GM12878 (cell line): Measurements from ENCODE around the gene SLC5A1. TPM values are rescaled to one million over a fixed set of nuclear protein-coding genes. Genes with fewer than 3 reads are reported as not detected.

Experiments
- ATAC-seq: fragments of 200-7000 bp; cut with Tn5 transposase; 3 replicates; pipeline ENCODE4 v1.9.1; 2020; ENCODE audit warnings: mild to moderate bottlenecking, moderate library complexity
- BruUV-seq: library from RNA; stranded (reverse); fragments of 400-500 nt; replicated peaks from 2 replicates; lab custom pipeline; 2021; lab: Mats Ljungman, UMichigan
- CTCF ChIA-PET: fragments of 300-600 bp; sonication (Branson Sonifier 250); formaldehyde crosslinking; extraction: SDS; loops from one replicate; lab custom pipeline; 2021; ENCODE audit warnings: inconsistent platforms; lab: Yijun Ruan, JAX
- POLR2A ChIA-PET: fragments of 350-600 bp; formaldehyde crosslinking; extraction: SDS; loops from one replicate; lab custom pipeline; 2021; ENCODE audit warnings: inconsistent platforms; lab: Charles Lee
- RAD21 ChIA-PET: fragments of 300-600 bp; sonication (Branson Sonifier 250); formaldehyde crosslinking; loops from one replicate; lab custom pipeline; 2023; ENCODE audit warnings: antibody characterized with exemption; ENCODE audit not compliant: unreplicated experiment; lab: Charles Lee
- SMC1A ChIA-PET: fragments of 300-600 bp; sonication (Branson Sonifier 250); formaldehyde crosslinking; loops from one replicate; lab custom pipeline; 2023; ENCODE audit not compliant: unreplicated experiment, uncharacterized antibody; lab: Charles Lee
- DNase-seq: peaks from one replicate; pipeline ENCODE4 v3.0.0-alpha.2; 2011; ENCODE audit warnings: low read depth, low spot score
- FAIRE-seq: peaks from 3 replicates; lab custom pipeline; 2011; peaks lifted over from hg19 to GRCh38; lab: Jason Lieb, UNC
- H2AFZ ChIP-seq: 2 replicates; pipeline ENCODE4 v1.6.0; 2011; ENCODE audit warnings: low read depth, low read length, control low read depth; ENCODE audit not compliant: control insufficient read depth
- H3K27ac ChIP-seq: 2 replicates; pipeline ENCODE4 v1.5.1; 2011; ENCODE audit warnings: control low read depth; ENCODE audit not compliant: control insufficient read depth, insufficient read depth
- H3K27me3 ChIP-seq, 2 experiments: replicated peaks in 1 of 2; 2 replicates each; pipeline versions ENCODE4 v1.6.0 to v1.6.1; 2011; ENCODE audit warnings: low read length in 1 of 2; ENCODE audit not compliant: control insufficient read depth in 2 of 2, insufficient read depth in 2 of 2
- H3K36me3 ChIP-seq, 2 experiments: 2 replicates each; pipeline ENCODE4 v1.5.1; 2011; ENCODE audit warnings: low read length in 1 of 2; ENCODE audit not compliant: control insufficient read depth in 2 of 2, insufficient read depth in 2 of 2
- H3K4me1 ChIP-seq: 2 replicates; pipeline ENCODE4 v1.6.1; 2011; ENCODE audit warnings: mild to moderate bottlenecking, low read length, moderate library complexity, mixed read lengths; ENCODE audit not compliant: control insufficient read depth, insufficient read depth
- H3K4me2 ChIP-seq: 2 replicates; pipeline ENCODE4 v1.6.0; 2011; ENCODE audit warnings: control low read depth; ENCODE audit not compliant: control insufficient read depth, insufficient read depth
- H3K4me3 ChIP-seq: fragments of 200-600 bp; sonication (generic); 2 replicates; pipeline ENCODE4 v1.5.1; 2016
- H3K79me2 ChIP-seq: 2 replicates; pipeline ENCODE4 v1.6.0; 2011; ENCODE audit warnings: low read length; ENCODE audit not compliant: control insufficient read depth, insufficient read depth
- H3K9ac ChIP-seq: 2 replicates; pipeline ENCODE4 v1.8.0; 2011; ENCODE audit warnings: low read length, control low read depth, mixed read lengths; ENCODE audit not compliant: control insufficient read depth, insufficient read depth
- H3K9me3 ChIP-seq: replicated peaks from 3 replicates; pipeline ENCODE4 v1.5.1; 2011; ENCODE audit warnings: mild to moderate bottlenecking, low read length; ENCODE audit not compliant: control insufficient read depth, insufficient read depth
- H4K20me1 ChIP-seq: 2 replicates; pipeline ENCODE4 v1.6.0; 2011; ENCODE audit not compliant: control insufficient read depth, insufficient read depth
- ATF2 ChIP-seq: IDR thresholded peaks from 2 replicates; pipeline ENCODE4 v1.6.1; 2012; ENCODE audit warnings: low read length, inconsistent platforms
- BACH1 ChIP-seq: fragments of 450-650 bp; IDR thresholded peaks from 2 replicates; pipeline ENCODE4 v1.6.1; 2017; ENCODE audit warnings: mild to moderate bottlenecking, borderline replicate concordance
- BCLAF1 ChIP-seq: fragments of 450-650 bp; IDR thresholded peaks from 2 replicates; pipeline ENCODE4 v1.6.1; 2017; ENCODE audit warnings: antibody characterized with exemption, mild to moderate bottlenecking, moderate library complexity
- CREB1 ChIP-seq: IDR thresholded peaks from 2 replicates; pipeline ENCODE4 v1.6.1; 2012; ENCODE audit warnings: low read depth, mild to moderate bottlenecking, inconsistent platforms
- DPF2 ChIP-seq: fragments of 450-650 bp; IDR thresholded peaks from 2 replicates; pipeline ENCODE4 v1.6.1; 2017; ENCODE audit warnings: mild to moderate bottlenecking
- EP300 ChIP-seq, 2 experiments: fragments of 150-350 bp in 1 of 2; IDR thresholded peaks; 2 replicates each; pipeline ENCODE4 v1.6.1; 2011 to 2012; ENCODE audit warnings: low read depth in 2 of 2, low read length in 2 of 2, borderline replicate concordance in 1 of 2, improper control_type of control experiment in 1 of 2, inconsistent platforms in 1 of 2; ENCODE audit not compliant: control insufficient read depth in 1 of 2
- MAX ChIP-seq: IDR thresholded peaks from 2 replicates; pipeline ENCODE4 v1.6.1; 2012; ENCODE audit warnings: low read depth, low read length, improper control_type of control experiment
- MEF2B ChIP-seq: fragments of 450-650 bp; IDR thresholded peaks from 2 replicates; pipeline ENCODE4 v1.6.1; 2018; ENCODE audit warnings: mild to moderate bottlenecking, moderate library complexity; ENCODE audit not compliant: partially characterized antibody, poor library complexity, severe bottlenecking
- REST ChIP-seq: IDR thresholded peaks from 2 replicates; pipeline ENCODE4 v1.6.1; 2012; ENCODE audit warnings: mild to moderate bottlenecking, low read depth, low read length
- SIX5 ChIP-seq: IDR thresholded peaks from 2 replicates; pipeline ENCODE4 v1.6.1; 2011; ENCODE audit warnings: mild to moderate bottlenecking, low read depth, low read length, moderate library complexity; ENCODE audit not compliant: severe bottlenecking
- SREBF1 ChIP-seq: IDR thresholded peaks from 2 replicates; pipeline ENCODE4 v1.6.1; 2012; ENCODE audit warnings: mild to moderate bottlenecking, low read length
- USF2 ChIP-seq: IDR thresholded peaks from 2 replicates; pipeline ENCODE4 v1.6.1; 2011; ENCODE audit warnings: low read depth, low read length, improper control_type of control experiment, borderline replicate concordance
- WGBS: methylation state at CpG from one replicate; pipeline ENCODE4 v1.1.6; 2016; ENCODE audit warnings: low lambda C conversion rate; ENCODE audit not compliant: insufficient replicate concordance, insufficient coverage; ENCODE audit errors: missing lambda C conversion rate; 5-methylcytosine and 5-hydroxymethylcytosine counted together
- in situ Hi-C: fragments of 300-500 bp; cut with MboI; formaldehyde crosslinking; loops from 9 replicates; pipeline ENCODE4 v1.14.3; 2018; ENCODE audit warnings: mixed read lengths
- intact Hi-C: fragments of 100-400 bp; cut with micrococcal nuclease; formaldehyde crosslinking; loops from one replicate; pipeline ENCODE4 v1.14.2; 2022; ENCODE audit not compliant: unreplicated experiment
- polyA plus RNA-seq, 11 experiments: library from polyadenylated mRNA; depleted of rRNA in 4 of 11; unstranded in 6 of 11; stranded (reverse) in 5 of 11; fragments of >200 nt; fragmentation: Nextera tagmentation in 4 of 11; fragmentation: Illumina TruSeq in 1 of 11; extraction: Ambion mirVana in 4 of 11; extraction: Trizol in 1 of 11; gene quantifications; 1 replicate in 1 of 11; 2 replicates in 10 of 11; pipeline versions ENCODE4 v1.2.1 to v1.2.3, GENCODE V29; 2011 to 2016; ENCODE audit warnings: inconsistent platforms in 2 of 11, missing spikeins in 2 of 11, low read depth in 1 of 11
- total RNA-seq, 4 experiments: library from RNA; depleted of rRNA in 3 of 4; stranded (reverse); fragments of >200 nt in 3 of 4; fragmentation: Illumina TruSeq in 1 of 4; extraction: Trizol in 1 of 4; gene quantifications; 2 replicates each; pipeline versions ENCODE4 v1.2.1 to v1.2.3, GENCODE V29; 2013 to 2021

SLC5A1 gene
- total and polyA plus RNA-seq, 10 of the 15 experiments (the other 5 are each of a cell fraction or from before 2014, with no cell fraction given) = 0.01 TPM; not detected in 9

GRCh38 chr22:31998784-31999385, 44.2 kb upstream of the SLC5A1 start (continued):
- no peak for TF ChIP-seq BCLAF1
- no peak for TF ChIP-seq DPF2
- TF ChIP-seq SREBF1 = no peak
- no peak for TF ChIP-seq MAX
- TF ChIP-seq, all 136 proteins: peak for 0

GRCh38 chr22:32000181-32000580, 42.9 kb upstream of the SLC5A1 start:
- H3K27me3 ChIP-seq = no peaks in the 10 kb centered on the region
- RAD21 ChIA-PET = no interaction called here
- SMC1A ChIA-PET = interaction anchor here (0.6 kb wide), 1 partner anchor 943 kb away, joined by 4 read pairs; no protein-coding TSS in a partner anchor
- WGBS = 0% methylated on average over 1 of the region's 1 CpG
- CTCF ChIA-PET = no interaction called here
- H3K79me2 ChIP-seq = no peaks in the 10 kb centered on the region
- H3K36me3 ChIP-seq = no peaks in the 10 kb centered on the region
- ATAC-seq (no peak), DNase-seq (no peak), FAIRE-seq (no peak)
- in situ Hi-C loops = no loop called here
- BruUV-seq = no TSS peak
- no peak overlapping the region for H3K27ac ChIP-seq
- no peak overlapping the region for H3K4me3 ChIP-seq
- H3K9me3 ChIP-seq = no peaks in the 10 kb centered on the region
- H2AFZ ChIP-seq = no peak overlapping the region
- no peaks in the 10 kb centered on the region for H3K4me1 ChIP-seq
- no peak overlapping the region for H3K9ac ChIP-seq
- H3K4me2 ChIP-seq = no peak overlapping the region
- POLR2A ChIA-PET = no interaction called here
- intact Hi-C loops = no loop called here
- H4K20me1 ChIP-seq = no peaks in the 10 kb centered on the region
- TF ChIP-seq MEF2B (no peak), CREB1 (no peak), SIX5 (no peak), ATF2 (no peak), EP300 (IDR thresholded peaks at IDR 0.05; ENCODE audit: borderline replicate concordance in 1 of 2, control insufficient read depth in 1 of 2, low read depth in 2 of 2, low read length in 2 of 2) (no peak), USF2 (no peak), BACH1 (no peak), REST (no peak)
